ENCODE data around the gene PHACTR2. TPM values are rescaled to one million over a fixed set of nuclear protein-coding genes. Genes with fewer than 3 reads are reported as not detected.
A peak's percentile ranks its signal among the peaks of the same experiment; 100 is the strongest.

Gene PHACTR2
- total and polyA plus RNA-seq, 9 donors = 9.8 to 76.2 (median 45.4) TPM

GRCh38 chr6:143746202-143747119 lies 68.7 kb downstream of the PHACTR2 start:
- no peaks in the 10 kb centered on the region for H3K9me3 ChIP-seq
- H3K36me3 ChIP-seq = no peaks in the 10 kb centered on the region
- peak in 2 of 5 donors; percentile 33 to 43 for DNase-seq
- H3K4me1 ChIP-seq (ENCODE audit: insufficient read depth) = peaks cover 28% of the 10 kb centered on the region
- H3K4me3 ChIP-seq = no peak overlapping the region
- no peak for TF ChIP-seq POLR2A (IDR thresholded peaks at IDR 0.05)
- TF ChIP-seq CTCF (IDR thresholded peaks at IDR 0.05) = no peak
- H3K27me3 ChIP-seq = no peaks in the 10 kb centered on the region
- intact Hi-C loops (cut with DNase I) = no loop called here
- WGBS, 3 donors = 37 to 41% (median 38%) methylated on average over 12 of the region's 12 CpGs
- peak overlapping the region; percentile 4 to 76 for H3K27ac ChIP-seq

- peaks cover 29% of the 10 kb centered on the region for H3K4me1 ChIP-seq (ENCODE audit: insufficient read depth)
- peak in 2 of 5 donors; percentile 48 to 56 for DNase-seq
- intact Hi-C loops (cut with DNase I) = no loop called here
Observed at GRCh38 chr6:143747347-143747842, 69.6 kb downstream of the PHACTR2 start.

GRCh38 chr6:143749891-143750290 lies 72.1 kb downstream of the PHACTR2 start:
- no peak overlapping the region for H3K4me3 ChIP-seq
- H3K27ac ChIP-seq = no peak overlapping the region
- no peaks in the 10 kb centered on the region for H3K36me3 ChIP-seq
- 82 to 96% (median 93%) methylated on average over 1 of the region's 1 CpG for WGBS, 3 donors
- no peaks in the 10 kb centered on the region for H3K27me3 ChIP-seq
- DNase-seq = no peak
- no peak for TF ChIP-seq EP300 (IDR thresholded peaks at IDR 0.05)
- no peak for TF ChIP-seq CTCF (IDR thresholded peaks at IDR 0.05)
- TF ChIP-seq POLR2A (IDR thresholded peaks at IDR 0.05) = no peak
- H3K4me1 ChIP-seq (ENCODE audit: insufficient read depth) = peaks cover 17% of the 10 kb centered on the region
- intact Hi-C loops (cut with DNase I) = no loop called here
- no peaks in the 10 kb centered on the region for H3K9me3 ChIP-seq

More at GRCh38 chr6:143747347-143747842, 69.6 kb downstream of the PHACTR2 start:
- TF ChIP-seq POLR2A (IDR thresholded peaks at IDR 0.05) (no peak), CTCF (IDR thresholded peaks at IDR 0.05) (no peak), EP300 (IDR thresholded peaks at IDR 0.05) (no peak)
- Histone ChIP-seq H3K4me3 (no peak overlapping the region), H3K36me3 (no peaks in the 10 kb centered on the region), H3K27me3 (no peaks in the 10 kb centered on the region), H3K27ac (peak overlapping the region in 1 of 2 donors; percentile 76), H3K9me3 (no peaks in the 10 kb centered on the region)
- 29 to 35% (median 30%) methylated on average over 8 of the region's 8 CpGs for WGBS, 3 donors

GRCh38 chr6:143750877-143751276 lies 73.1 kb downstream of the PHACTR2 start:
- 18 to 34% (median 25%) methylated on average over 3 of the region's 3 CpGs for WGBS, 3 donors
- Histone ChIP-seq H3K27ac (no peak overlapping the region), H3K4me3 (no peak overlapping the region), H3K9me3 (no peaks in the 10 kb centered on the region), H3K27me3 (no peaks in the 10 kb centered on the region), H3K36me3 (no peaks in the 10 kb centered on the region), H3K4me1 (ENCODE audit: insufficient read depth) (peaks cover 16% of the 10 kb centered on the region)
- DNase-seq = no peak
- TF ChIP-seq POLR2A (IDR thresholded peaks at IDR 0.05) (no peak), EP300 (IDR thresholded peaks at IDR 0.05) (no peak), CTCF (IDR thresholded peaks at IDR 0.05) (no peak)
- intact Hi-C loops (cut with DNase I) = no loop called here

Data from ovary (tissue), 9 donors.